GM18868 (cell line): ENCODE data around the gene PDZD2.
"Not testable (repeated sequence)": the region's sequence is repeated elsewhere in the genome, so short reads cannot be mapped to it uniquely, and the experiment has no call there.

Experiments
- ATAC-seq: cut with Tn5 transposase; IDR thresholded peaks from one replicate; pipeline ENCODE4 v1.9.1; 2021; ENCODE audit warnings: mild to moderate bottlenecking, moderate library complexity; ENCODE audit not compliant: unreplicated experiment

PDZD2 gene

DNA sequence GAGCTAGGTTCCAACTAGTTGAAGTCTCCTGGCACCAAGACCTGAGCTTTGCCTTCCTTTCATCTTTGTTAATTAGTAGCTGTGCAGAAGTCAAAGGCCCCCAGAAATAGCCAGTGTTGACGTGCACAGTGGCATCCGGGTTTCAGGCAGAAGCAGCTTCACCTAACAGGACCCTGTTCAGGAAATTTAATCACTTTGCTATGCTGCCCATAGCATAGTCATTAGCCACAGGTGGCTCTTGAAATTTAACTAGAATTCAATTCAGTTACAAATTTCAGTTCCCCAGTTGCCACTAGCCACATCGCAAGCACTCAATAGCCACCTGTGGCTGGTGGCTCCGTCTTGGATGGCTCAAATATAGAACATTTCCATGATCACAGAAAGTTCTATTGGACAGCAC is 356.1 kb downstream of the PDZD2 start:
- ATAC-seq = peak; percentile 45

DNA sequence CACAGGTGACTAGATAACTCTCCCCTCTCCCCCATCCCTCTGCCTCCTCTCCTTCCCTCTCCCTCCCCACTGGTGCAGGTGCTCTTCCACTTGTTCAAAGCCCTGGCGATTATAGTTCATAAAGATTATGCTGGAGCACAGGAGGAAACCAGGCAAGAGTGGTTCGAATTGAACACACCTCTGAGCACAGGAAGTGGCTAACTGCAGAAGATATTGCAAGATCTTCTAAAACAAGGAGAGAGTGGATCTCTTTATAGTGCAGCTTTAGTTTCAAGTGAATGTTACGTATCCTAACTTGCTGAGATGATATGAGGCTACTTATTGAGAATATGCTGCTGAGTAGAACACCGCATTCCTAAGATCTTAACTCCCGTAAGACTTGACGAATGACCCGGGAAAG is 356.8 kb downstream of the PDZD2 start:
- ATAC-seq = no peak

DNA sequence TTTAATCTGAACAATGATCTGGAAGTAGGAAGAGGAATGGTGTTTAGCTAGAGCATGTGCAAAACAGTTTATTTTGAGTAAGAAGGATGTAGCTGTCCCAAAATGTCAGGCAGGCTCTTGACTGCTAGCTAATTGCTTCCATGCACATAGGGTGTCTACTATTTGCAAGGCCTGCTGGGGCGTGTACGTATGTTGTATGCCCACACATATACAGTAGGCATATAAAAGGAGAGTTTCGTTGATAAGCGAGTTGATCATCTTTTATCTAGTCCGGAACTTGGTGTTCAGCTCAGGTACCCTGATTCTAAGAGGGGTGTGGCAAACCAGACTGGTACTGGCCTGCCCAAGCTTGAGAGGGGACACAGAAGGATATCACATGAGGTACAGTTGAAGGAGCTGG is 358.0 kb downstream of the PDZD2 start:
- ATAC-seq = no peak

DNA sequence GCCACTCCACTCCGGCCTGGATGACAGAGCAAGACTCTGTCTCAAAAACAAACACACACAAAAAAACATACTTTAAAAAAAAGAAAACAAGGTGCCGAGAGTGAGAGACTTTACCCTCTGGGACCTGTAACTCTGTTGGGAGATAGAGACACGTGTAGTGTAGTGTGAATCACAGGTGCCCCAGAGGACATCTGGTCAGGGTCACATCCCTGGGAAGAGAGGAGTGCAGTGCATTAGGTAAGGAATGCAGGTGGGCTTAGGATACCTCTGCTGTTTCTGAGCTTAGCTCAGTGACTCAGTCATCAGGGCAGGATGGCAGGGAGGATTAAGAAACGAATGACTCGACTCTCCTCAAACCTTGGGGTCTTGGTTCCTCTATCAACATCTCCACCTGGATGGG is 360.5 kb downstream of the PDZD2 start:
- ATAC-seq = no peak

DNA sequence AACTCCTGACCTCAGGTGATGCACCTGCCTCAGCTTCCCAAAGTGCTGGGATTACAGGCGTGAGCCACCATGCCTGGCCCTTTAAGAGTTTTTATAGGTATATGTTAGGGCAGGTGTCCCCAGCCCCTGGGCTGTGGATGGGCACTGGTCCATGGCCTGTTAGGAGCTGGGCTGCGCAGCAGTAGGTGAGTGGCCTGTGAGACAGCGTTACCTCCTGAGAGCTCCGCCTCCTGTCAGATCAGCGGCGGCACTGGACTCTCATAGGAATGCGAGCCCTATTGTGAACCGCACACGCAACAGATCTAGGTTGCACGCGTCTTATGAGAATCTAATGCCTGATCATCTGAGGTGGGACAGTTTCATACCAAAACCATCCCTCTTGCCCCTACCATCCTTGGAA is 361.8 kb downstream of the PDZD2 start:
- no peak for ATAC-seq

DNA sequence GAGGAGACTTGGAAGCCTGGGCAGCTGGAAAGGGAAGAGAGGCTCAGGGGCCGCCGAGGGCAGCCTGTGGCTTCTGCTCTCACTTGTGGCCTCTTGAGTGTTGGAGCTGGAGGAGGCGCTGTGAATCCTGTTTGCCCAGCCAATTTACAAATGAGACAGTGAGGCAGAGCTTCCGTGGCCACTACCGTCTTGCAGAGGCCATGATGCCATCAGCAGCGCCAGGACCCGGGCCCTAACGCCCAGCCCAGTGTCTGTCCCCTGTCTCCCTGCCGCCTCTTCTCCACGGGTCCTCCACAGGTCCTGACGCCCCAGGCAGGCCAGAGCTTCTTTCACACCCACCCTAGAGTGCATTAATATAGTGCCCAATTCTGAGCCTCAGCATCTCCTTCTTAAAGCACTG is 362.4 kb downstream of the PDZD2 start:
- no peak for ATAC-seq

DNA sequence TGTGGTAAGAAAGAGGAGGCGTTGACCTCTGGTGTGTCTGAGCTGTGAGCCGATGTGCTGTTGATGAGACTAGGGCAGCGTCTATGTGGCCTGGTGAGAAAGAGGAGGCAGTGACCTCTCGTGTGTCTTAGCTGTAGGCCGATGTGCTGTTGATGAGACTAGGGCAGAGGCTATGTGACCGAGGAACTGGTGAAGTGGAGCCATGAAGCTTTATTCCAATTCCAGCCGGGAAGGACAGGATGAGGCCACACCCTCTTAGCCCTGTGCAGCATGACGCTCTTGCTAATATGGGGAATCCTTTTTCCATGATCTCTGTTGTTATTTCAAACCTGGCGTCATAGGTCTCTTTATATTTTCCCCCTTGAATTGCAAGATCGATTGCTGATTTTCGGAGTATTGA is 362.8 kb downstream of the PDZD2 start:
- no peak for ATAC-seq

DNA sequence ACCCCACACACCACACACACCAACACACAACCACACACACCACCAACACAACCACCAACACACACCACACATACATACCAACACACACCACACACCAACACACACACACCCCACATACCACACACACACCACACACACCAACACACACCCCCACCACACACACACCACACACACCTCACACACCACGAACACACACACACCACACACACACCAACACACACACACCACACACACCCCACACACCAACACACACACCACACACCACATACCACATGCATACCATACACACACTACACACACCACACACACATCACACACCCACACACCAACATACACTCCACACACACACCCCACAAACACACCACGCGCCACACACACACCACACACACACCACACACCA is 363.8 kb downstream of the PDZD2 start:
- ATAC-seq = no peak

DNA sequence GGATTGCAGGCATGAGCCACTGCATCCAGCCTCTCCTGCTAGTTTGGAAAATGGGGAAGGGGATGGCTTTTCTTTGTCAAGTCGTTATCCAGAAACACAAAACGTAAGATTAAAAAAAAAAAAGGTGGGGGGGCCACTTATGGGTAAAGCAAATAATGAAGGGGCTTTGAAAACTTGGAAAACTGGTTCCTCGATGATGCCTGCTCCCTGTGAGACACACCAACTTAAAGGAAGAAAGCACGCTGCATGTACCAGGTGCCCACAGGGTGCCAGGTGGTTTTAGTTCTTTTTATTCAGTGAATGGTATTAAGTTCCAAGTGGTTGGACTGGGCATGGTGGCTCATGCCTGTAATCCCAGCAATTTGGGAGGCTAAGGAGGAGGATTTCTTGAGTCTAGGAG is 365.1 kb downstream of the PDZD2 start:
- no peak for ATAC-seq

DNA sequence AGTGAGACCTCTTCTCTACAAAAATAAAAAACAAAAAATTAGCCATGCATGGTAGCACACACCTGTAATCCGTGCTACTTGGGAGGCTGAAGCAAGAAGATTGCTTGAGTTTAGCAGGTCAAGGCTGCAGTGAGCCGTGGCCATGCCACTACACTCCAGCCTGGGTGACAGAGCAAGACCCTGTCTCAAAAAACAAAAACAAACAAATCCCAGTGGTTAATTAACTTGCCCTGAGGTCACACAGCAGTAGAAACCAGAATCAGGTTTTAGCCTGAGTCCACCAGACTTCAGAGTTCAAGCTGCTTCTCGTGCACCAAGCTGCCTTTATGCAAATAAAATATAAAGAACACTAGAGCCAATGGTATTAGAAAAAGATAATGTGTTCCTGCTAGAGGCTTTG is 365.5 kb downstream of the PDZD2 start:
- ATAC-seq = no peak

DNA sequence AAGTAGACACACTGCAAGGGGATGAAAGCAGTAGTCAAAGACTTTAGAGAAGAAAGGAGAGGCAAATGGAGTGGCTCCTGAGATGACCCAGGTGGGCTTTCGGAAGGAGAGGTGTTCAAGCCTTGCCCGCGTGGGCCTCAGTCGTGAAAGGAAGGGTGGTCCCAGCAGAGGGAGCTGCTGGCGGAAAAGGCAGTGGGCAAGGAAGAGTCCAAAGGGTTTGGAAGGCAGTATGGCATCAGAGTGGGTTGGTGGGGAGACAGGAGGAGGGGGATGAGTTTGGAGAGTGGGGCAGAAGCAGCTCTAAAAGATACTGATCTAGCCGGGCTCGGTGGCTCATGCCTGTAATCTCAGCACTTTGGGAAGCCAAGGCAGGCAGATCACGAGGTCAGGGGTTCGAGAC is 369.8 kb downstream of the PDZD2 start:
- no peak for ATAC-seq

DNA sequence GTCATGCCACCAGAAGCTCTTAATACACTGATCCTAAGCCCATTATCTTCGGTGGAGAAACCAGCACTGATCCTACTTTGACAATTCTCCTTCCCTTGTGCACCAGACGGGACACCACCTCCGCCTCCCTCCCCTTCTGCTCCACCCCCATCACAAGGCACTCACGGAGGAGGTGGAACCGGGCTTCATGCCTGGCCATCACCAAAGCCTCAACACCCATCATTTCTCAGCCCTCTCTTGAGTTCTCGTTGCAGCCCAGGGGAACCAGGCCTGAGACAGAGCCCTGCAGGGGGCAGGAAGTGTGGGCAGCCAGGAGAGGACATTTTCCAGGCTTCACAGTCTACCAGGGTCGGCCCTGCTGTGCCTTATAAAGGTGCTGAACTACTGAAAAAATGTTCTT is 374.7 kb downstream of the PDZD2 start:
- ATAC-seq = no peak

DNA sequence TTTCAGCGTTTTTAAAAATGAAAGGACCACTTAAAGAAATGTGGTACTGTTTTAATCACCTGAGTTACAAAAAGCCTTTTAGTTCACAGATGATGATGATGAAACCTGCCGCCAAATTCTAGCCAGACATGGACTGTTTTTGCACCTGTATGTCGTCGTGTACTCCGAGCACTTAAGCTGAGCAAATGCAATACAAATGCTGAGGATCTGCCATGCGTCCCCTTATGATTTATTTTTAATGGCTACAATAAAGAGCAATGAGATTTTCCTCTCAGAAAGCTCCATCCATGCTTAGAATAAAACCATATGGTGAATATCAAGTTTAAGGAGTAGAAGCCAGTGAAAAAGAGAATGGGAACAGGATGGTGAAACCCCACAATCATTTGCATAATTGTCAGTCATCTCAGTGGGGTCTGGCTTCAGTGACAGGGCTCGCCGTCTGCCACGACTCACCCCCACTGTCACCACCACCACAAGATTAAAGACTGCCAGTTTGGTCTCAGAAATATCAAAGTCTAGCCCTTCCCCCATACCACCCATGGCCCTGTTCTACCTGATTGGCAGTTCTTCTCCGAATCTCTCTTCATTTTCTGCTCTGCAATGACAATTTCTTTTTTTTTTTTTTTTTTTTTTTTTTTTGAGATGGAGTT is 375.3 kb downstream of the PDZD2 start:
- ATAC-seq = no peak

DNA sequence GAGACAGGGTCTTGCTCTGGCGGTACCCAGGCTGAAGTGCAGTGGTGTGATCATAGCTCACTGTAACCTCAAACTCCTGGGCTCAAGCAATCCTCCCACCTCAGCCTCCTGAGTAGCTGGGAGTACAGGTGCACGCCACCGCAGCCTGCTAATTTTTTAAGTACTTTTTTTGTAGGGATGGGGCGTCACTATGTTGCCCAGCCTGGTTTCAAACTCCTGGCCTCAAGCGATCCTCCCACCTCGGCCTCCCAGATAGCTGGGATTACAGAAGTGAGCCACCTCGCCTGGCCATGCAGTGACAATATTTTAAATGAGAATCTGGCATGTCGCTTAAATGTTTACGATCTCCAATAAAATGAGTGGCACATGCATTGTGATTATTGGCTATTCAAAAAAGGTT is 376.3 kb downstream of the PDZD2 start:
- not testable (repeated sequence) for ATAC-seq

DNA sequence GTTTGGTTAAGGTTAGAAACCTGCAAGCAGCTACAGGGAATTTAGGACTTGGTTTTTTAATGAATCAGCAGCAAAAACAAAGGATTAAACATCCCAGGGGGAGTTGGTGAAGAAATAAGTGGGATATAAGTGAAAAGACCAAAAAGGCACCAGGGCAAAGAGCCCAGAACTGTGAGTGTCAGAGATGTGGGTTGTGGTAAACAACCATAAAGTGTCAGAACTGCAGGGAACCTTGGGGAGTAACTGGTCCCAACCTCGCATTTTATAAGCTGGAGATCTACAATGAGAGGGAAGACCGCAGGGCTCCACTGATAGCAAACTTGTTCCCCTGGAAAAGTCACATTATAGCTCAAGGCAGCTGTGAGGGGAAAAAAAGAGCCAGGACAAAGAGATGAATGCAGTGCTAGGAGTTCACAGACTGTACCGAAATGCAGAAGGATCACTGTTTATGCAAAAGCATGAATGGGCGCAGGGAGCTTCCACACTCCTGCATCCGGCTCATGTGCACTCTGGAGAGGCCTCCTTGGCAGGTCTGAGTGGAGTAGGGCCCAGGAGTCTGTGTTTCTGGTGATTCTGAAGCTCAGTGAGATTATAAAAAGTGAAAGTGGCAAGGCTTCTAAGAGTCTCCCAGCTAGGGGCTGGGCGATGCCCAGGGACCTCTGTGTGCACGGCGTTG is 378.9 kb downstream of the PDZD2 start:
- ATAC-seq = no peak

DNA sequence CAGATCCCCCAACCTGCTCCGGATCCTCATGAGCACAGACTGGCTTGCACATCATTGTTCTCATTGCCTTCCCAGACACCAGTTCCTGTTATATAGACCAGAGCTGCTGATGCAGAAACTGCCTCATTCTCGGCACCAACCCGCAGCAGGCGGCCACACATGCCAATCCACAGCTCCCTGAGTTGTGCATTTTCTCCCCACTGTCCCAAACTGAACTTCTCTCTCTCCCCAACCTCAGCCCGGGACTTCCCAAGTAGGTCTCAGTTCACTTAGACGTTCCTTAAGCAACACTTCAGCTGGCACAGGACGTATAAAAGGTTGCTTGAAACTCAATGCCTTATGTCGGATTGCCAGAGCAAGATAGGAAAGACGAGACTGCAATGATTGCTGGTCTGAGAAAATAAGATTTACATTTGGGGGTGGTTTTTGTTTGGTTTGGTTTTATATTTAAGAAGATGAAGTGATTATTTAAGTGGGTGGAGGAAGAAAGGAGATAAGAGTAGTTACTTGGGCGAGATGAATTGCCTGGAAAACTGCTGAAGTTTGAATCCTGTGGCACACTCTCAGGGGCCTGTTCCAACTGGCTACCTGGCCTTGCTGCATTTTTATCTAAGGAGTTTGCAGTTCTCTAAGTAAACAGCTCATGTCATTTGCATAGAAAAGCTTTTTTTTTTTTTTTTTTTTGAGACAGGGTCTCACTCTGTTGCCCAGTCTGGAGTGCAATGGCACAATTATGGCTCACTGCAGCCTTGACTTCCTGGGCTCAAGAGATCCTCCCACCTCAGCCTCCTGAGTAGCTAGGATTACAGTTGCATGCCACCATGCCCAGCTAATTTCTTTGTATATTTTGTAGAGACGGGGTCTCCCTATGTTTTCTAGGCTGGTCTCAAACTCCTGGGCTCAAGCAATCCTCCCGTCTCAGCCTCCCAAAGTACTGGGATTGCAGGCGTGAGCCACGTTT is 379.8 kb downstream of the PDZD2 start:
- no peak for ATAC-seq

DNA sequence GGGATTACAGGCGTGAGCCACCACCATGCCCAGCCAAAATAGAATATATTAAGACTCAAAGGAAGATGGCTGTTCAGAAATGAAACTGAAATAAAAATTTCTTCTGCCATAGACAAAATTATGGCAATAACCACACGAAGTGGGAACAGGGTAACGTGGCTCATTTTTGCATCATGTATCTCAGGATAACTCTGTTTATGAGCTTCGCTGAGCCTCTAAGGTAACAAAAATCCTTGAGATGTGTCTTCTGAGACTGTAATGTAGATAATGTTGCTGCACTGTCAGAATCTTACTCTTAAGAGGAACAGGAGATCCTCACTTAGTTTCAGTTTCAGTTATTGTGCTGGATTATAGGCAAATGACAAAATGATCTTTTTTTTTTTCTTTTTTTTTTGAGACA is 381.3 kb downstream of the PDZD2 start:
- peak; percentile 92 for ATAC-seq

DNA sequence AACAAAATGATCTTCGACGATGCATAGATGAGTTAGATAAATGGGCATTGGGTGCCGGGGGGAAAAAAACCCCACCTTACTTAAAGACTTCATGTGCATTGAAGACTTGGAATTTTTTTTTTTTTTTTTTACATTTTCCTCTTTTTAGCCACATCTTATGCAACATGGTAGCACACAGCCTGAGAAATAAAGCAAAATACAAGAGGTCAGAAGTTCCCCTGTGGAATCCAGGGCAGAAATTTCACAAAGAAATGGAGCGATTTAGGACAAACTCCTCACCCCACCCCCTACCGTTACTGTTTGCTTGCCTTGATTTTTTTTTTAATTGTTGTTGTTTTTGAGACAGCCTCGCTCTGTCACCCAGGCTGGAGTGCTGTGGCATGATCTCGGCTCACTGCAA is 382.0 kb downstream of the PDZD2 start:
- ATAC-seq = no peak

DNA sequence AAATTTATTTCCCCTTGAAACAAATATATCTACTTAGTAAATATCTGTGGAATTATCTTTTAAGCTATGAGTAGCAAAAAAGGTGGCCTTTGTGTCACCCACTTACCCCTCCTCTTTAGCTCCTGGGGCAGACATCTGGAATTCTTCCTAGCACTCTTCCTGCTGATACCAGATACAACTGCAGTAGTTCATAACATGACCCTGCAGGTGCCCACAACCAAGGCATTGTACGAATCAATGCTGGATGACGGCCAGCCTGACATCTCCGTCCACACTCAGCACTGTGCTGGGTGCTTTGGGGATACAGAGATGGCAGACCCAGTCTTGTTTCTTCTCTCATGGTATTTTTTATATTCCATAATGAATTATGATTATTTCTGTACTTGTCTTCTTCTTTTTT is 382.8 kb downstream of the PDZD2 start:
- no peak for ATAC-seq

DNA sequence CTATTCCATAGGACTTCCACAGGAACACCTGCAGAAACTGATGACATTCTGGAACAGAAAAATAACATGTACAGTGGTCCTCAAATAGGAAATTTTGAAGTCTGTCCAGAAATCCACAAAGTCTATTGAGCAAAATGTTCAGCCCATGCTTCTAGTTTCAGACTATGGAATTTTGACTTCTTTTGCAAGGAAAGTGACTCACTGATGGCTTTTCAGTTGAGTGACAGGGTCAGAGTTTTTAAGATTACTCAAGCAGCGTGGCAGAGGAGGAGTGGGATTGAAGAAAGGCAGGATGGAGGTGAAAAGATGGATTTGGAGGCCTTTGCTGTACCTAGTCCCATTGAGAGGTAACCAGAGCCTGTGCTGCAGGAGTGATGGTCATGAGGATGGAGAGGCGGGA is 383.7 kb downstream of the PDZD2 start:
- ATAC-seq = no peak

DNA sequence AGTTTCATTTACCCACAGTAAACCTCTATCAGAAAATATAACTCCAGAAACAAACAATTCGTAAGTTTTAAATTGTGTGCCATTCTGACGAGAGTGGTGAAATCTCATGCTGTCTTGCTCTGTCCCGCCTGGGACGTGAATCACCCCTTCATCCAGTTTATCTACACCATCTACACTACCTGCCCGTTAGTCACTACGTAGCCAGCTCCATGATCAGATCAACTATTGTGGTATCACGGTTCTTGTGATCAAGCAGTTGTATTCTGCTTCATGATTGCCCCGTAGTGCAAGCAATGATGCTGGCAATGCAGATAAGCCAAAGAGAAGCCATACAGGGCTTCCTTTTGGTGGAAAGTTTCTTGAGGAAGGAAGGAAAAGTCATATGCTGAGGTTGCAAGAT is 384.9 kb downstream of the PDZD2 start:
- ATAC-seq = no peak

DNA sequence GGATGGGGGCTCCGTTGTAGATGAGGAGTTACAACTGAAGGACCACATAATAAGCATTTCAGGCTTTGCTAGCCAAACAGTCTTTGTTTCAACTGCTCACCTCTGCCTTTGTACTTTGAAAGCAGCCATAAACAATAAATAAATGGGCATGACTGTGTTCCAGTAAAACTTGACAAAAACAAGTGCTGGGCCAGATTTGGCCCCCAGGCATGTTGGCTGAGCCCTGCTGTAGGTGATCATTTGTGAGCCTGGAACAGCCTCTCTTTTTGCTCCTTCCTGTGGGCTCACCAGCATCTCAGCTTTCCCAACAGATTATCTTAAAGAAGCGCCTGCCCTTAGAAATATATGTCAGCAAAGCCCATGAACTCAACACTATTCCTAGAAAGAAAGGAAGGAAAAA is 385.8 kb downstream of the PDZD2 start:
- no peak for ATAC-seq
